ENCODE results near the gene ICAM5.

ICAM5 gene

GRCh38 chr19:10245189-10245939, 44.4 kb upstream of the ICAM5 start:
- Histone ChIP-seq H3K9me2 (replicated peaks; ENCODE audit: insufficient read depth, low read length) (no peaks in the 10 kb centered on the region), H3K9me3 (ENCODE audit: insufficient read depth, low read length) (peaks cover 3% of the 10 kb centered on the region; the same call in 1 of the 2 replicates), H3K4me3 (ENCODE audit: insufficient read depth, low read length, poor library complexity, severe bottlenecking) (no peak overlapping the region), H4K20me1 (ENCODE audit: low read depth, low read length) (no peaks in the 10 kb centered on the region), H3K9ac (ENCODE audit: low read length) (peak overlapping the region; percentile 58), H2AFZ (ENCODE audit: low read depth, low read length, severe bottlenecking) (no peak overlapping the region), H3F3A (ENCODE audit: insufficient read depth) (peaks cover 78% of the 10 kb centered on the region), H3K79me2 (ENCODE audit: insufficient read depth, low read length) (no peaks in the 10 kb centered on the region), H3K27me3 (ENCODE audit: low read length) (no peaks in the 10 kb centered on the region), H3K36me3 (ENCODE audit: low read length) (no peaks in the 10 kb centered on the region), H3K27ac (ENCODE audit: low read depth, low read length) (peak overlapping the region; percentile 100), H3K4me2 (ENCODE audit: low read depth, low read length, poor library complexity, severe bottlenecking) (peak overlapping the region; percentile 41)
- TF ChIP-seq, protein P1, sequence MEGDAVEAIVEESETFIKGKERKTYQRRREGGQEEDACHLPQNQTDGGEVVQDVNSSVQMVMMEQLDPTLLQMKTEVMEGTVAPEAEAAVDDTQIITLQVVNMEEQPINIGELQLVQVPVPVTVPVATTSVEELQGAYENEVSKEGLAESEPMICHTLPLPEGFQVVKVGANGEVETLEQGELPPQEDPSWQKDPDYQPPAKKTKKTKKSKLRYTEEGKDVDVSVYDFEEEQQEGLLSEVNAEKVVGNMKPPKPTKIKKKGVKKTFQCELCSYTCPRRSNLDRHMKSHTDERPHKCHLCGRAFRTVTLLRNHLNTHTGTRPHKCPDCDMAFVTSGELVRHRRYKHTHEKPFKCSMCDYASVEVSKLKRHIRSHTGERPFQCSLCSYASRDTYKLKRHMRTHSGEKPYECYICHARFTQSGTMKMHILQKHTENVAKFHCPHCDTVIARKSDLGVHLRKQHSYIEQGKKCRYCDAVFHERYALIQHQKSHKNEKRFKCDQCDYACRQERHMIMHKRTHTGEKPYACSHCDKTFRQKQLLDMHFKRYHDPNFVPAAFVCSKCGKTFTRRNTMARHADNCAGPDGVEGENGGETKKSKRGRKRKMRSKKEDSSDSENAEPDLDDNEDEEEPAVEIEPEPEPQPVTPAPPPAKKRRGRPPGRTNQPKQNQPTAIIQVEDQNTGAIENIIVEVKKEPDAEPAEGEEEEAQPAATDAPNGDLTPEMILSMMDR (IDR thresholded peaks at IDR 0.05; ENCODE audit: insufficient read depth, low read length, poor library complexity, severe bottlenecking): no peak
- no peak for TF ChIP-seq EZH2phosphoT487 (conservative IDR thresholded peaks at IDR 0.05; ENCODE audit: low read length)

- Histone ChIP-seq H3F3A (ENCODE audit: insufficient read depth) (peaks cover 73% of the 10 kb centered on the region), H3K9me2 (replicated peaks; ENCODE audit: insufficient read depth, low read length) (no peaks in the 10 kb centered on the region), H2AFZ (ENCODE audit: low read depth, low read length, severe bottlenecking) (no peak overlapping the region), H3K9ac (ENCODE audit: low read length) (peak overlapping the region; percentile 58), H3K36me3 (ENCODE audit: low read length) (no peaks in the 10 kb centered on the region), H3K27me3 (ENCODE audit: low read length) (no peaks in the 10 kb centered on the region), H3K79me2 (ENCODE audit: insufficient read depth, low read length) (no peaks in the 10 kb centered on the region), H3K4me3 (ENCODE audit: insufficient read depth, low read length, poor library complexity, severe bottlenecking) (no peak overlapping the region), H4K20me1 (ENCODE audit: low read depth, low read length) (no peaks in the 10 kb centered on the region), H3K9me3 (ENCODE audit: insufficient read depth, low read length) (no peaks in the 10 kb centered on the region), H3K4me2 (ENCODE audit: low read depth, low read length, poor library complexity, severe bottlenecking) (peak overlapping the region; percentile 41), H3K27ac (ENCODE audit: low read depth, low read length) (peak overlapping the region; percentile 100)
- no peak for TF ChIP-seq EZH2phosphoT487 (conservative IDR thresholded peaks at IDR 0.05; ENCODE audit: low read length)
These were observed 43.2 kb upstream of the ICAM5 start for GRCh38 chr19:10246511-10246910.

DNA sequence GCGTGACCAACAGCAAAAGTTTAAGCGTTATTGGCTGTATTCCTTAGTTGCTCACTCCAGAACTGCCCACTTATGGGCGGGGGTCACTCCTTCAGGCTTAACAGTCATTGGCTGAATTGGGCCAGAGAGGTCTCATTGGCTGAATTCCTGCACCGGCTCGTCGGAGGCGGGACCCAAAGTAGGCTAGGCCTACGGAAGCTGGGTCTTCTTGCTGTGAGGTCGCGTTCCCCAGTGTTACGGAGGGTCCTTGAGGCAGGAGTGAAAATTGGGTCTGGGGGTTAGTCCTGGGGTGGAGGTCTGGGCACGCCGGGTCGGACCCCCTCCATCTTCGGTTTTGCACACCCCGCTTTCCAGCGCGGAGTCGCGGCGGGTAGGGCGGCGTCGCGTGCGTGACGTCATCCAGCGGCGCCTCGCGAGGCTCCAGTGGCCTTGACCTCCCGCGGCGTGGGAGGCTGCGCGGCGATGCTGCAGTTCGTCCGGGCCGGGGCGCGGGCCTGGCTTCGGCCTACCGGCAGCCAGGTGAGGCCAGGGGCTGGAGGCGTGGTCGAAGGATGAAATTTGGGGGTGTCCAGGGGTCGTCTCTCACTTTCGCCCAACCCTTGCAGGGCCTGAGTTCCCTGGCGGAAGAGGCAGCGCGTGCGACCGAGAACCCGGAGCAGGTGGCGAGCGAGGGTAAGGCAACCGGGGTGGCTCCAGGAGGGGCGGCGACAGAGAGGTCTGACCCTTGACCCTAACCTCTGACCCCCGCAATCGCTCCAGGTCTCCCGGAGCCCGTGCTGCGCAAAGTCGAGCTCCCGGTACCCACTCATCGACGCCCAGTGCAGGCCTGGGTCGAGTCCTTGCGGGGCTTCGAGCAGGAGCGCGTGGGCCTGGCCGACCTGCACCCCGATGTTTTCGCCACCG, 37.7 kb upstream of the ICAM5 start, which contains the start of gene MRPL4:
TSS of gene MRPL4 (plus strand) at position 423 of the 903 bp plus-strand sequence. CDS start at position 463, 40 bp downstream.
- peak within 1 kb of the TSS; percentile 67 for H3K27ac ChIP-seq (ENCODE audit: low read depth, low read length)
- peaks cover 24% of the 10 kb centered on the region for H3K79me2 ChIP-seq (ENCODE audit: insufficient read depth, low read length)
- no peaks in the 10 kb centered on the region for H3K9me3 ChIP-seq (ENCODE audit: insufficient read depth, low read length)
- H3K9ac ChIP-seq (ENCODE audit: low read length): peak within 1 kb of the TSS; percentile 87
- H4K20me1 ChIP-seq (ENCODE audit: low read depth, low read length): no peaks in the 10 kb centered on the region
- H3K4me2 ChIP-seq (ENCODE audit: low read depth, low read length, poor library complexity, severe bottlenecking): peak within 1 kb of the TSS; percentile 87
- peak within 1 kb of the TSS; percentile 87 for H3K4me3 ChIP-seq (ENCODE audit: insufficient read depth, low read length, poor library complexity, severe bottlenecking)
- H3K27me3 ChIP-seq (ENCODE audit: low read length): no peaks in the 10 kb centered on the region
- H3F3A ChIP-seq (ENCODE audit: insufficient read depth): peaks cover 22% of the 10 kb centered on the region
- no peaks in the 10 kb centered on the region for H3K9me2 ChIP-seq (replicated peaks; ENCODE audit: insufficient read depth, low read length)
- peak within 1 kb of the TSS; percentile 89 for H2AFZ ChIP-seq (ENCODE audit: low read depth, low read length, severe bottlenecking)
- H3K36me3 ChIP-seq (ENCODE audit: low read length): 0 out of 2 replicates have a peak, but pooled peaks cover 3% of the 10 kb centered on the region
- TF ChIP-seq EZH2phosphoT487 (conservative IDR thresholded peaks at IDR 0.05; ENCODE audit: low read length): no peak
- TF ChIP-seq, protein P1 (IDR thresholded peaks at IDR 0.05; ENCODE audit: insufficient read depth, low read length, poor library complexity, severe bottlenecking): no peak

All from SU-DHL-6 (cell line).